ENCODE data around the gene HUWE1.

Gene HUWE1

GRCh38 chrX:53483416-53483815 is 203.1 kb downstream of the HUWE1 start:
- Histone ChIP-seq H3K27me3 (replicated peaks; ENCODE audit: control insufficient read depth, insufficient read depth, low read length, poor library complexity, severe bottlenecking) (no peaks in the 10 kb centered on the region), H3K4me1 (ENCODE audit: control insufficient read depth, insufficient read depth, low read length, poor library complexity, severe bottlenecking) (peaks cover 3% of the 10 kb centered on the region), H3K27ac (ENCODE audit: insufficient read depth, low read length, poor library complexity, severe bottlenecking) (no peak overlapping the region), H3K9me3 (ENCODE audit: control insufficient read depth, low read length) (no peaks in the 10 kb centered on the region), H3K4me3 (ENCODE audit: insufficient read depth, low read depth, low read length, poor library complexity, severe bottlenecking) (no peak overlapping the region), H3K36me3 (ENCODE audit: control insufficient read depth, insufficient read depth, low read length) (no peaks in the 10 kb centered on the region)
- no peak for DNase-seq

Data from effector memory CD4-positive, alpha-beta T cell (primary cell).